HEK293T (cell line): ENCODE data around the gene NAV2.

Experiments used
- BHLHE40 ChIP-seq: fragments of 450-650 bp; IDR thresholded peaks from 2 replicates; pipeline ENCODE4 v1.6.1; 2016; ENCODE audit warnings: mild to moderate bottlenecking, moderate library complexity, borderline replicate concordance
- CTBP1 ChIP-seq: fragments of 450-650 bp; IDR thresholded peaks from 2 replicates; pipeline ENCODE4 v1.6.1; 2016; ENCODE audit warnings: borderline replicate concordance
- ELF4 ChIP-seq: fragments of 450-650 bp; IDR thresholded peaks from 2 replicates; pipeline ENCODE4 v1.6.1; 2017; ENCODE audit warnings: antibody characterized with exemption
- FOXA1 ChIP-seq: fragments of 450-650 bp; IDR thresholded peaks from 2 replicates; pipeline ENCODE4 v1.6.1; 2016; ENCODE audit warnings: mild to moderate bottlenecking
- FOXM1 ChIP-seq: fragments of 450-650 bp; IDR thresholded peaks from 2 replicates; pipeline ENCODE4 v1.6.1; 2017; ENCODE audit warnings: mild to moderate bottlenecking, borderline replicate concordance
- HDGF ChIP-seq: fragments of 450-650 bp; IDR thresholded peaks from 2 replicates; pipeline ENCODE4 v1.6.1; 2017; ENCODE audit warnings: antibody characterized with exemption, borderline replicate concordance
- L3MBTL2 ChIP-seq: fragments of 450-650 bp; conservative IDR thresholded peaks from 2 replicates; pipeline ENCODE4 v1.6.1; 2016; ENCODE audit warnings: mild to moderate bottlenecking
- LEF1 ChIP-seq: fragments of 450-650 bp; IDR thresholded peaks from 2 replicates; pipeline ENCODE4 v1.6.1; 2017; ENCODE audit warnings: mild to moderate bottlenecking, borderline replicate concordance
- NFRKB ChIP-seq: fragments of 450-650 bp; IDR thresholded peaks from 2 replicates; pipeline ENCODE4 v1.6.1; 2016; ENCODE audit warnings: mild to moderate bottlenecking, moderate library complexity
- SP1 ChIP-seq: fragments of 450-650 bp; IDR thresholded peaks from 2 replicates; pipeline ENCODE4 v1.6.1; 2017
- SUZ12 ChIP-seq: fragments of 450-650 bp; IDR thresholded peaks from 2 replicates; pipeline ENCODE4 v1.6.1; 2016; ENCODE audit warnings: mild to moderate bottlenecking
- TARDBP ChIP-seq: fragments of 450-650 bp; IDR thresholded peaks from 2 replicates; pipeline ENCODE4 v1.6.1; 2016

GRCh38 chr11:20105427-20105826, 392.8 kb downstream of the NAV2 start:
- no peak for TF ChIP-seq L3MBTL2
- no peak for TF ChIP-seq CTBP1
- TF ChIP-seq NFRKB = no peak
- no peak for TF ChIP-seq LEF1
- no peak for TF ChIP-seq HDGF
- TF ChIP-seq SP1 = no peak
- no peak for TF ChIP-seq BHLHE40
- no peak for TF ChIP-seq ELF4
- TF ChIP-seq SUZ12 = no peak
- TF ChIP-seq TARDBP = no peak
- no peak for TF ChIP-seq FOXA1
- no peak for TF ChIP-seq FOXM1
